Measurements from ENCODE around the gene SCNN1B.

Gene SCNN1B

DNA sequence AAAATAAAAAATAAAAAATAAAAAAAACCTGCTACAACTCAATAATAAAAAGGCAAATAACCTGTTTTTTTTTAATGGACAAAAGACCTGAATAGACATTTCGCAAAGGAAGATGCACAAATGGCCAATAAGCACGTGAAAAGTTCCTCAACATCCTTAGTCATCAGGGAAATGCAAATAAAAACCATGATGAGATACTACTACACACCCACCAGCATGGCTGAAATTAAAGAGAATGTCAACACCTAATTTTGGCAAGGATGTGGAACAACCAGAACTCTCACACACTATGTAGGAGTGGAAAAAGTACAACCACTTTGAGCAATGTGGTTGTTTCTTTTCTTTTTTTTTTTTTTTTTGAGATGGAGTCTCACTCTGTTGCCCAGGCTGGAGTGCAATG is 126.2 kb downstream of the SCNN1B start:
- no peaks in the 10 kb centered on the region for H3K79me1 ChIP-seq (ENCODE audit: low read length)
- no peaks in the 10 kb centered on the region for H3K9me3 ChIP-seq (ENCODE audit: insufficient read depth, low read depth, low read length)
- H2BK120ac ChIP-seq (ENCODE audit: insufficient read depth, low read length, poor library complexity): no peak overlapping the region
- no peak overlapping the region for H3K4me3 ChIP-seq (ENCODE audit: low read depth, low read length)
- H3K18ac ChIP-seq (ENCODE audit: low read length): no peak overlapping the region
- no peak overlapping the region for H3K9ac ChIP-seq (ENCODE audit: low read length)
- no peak overlapping the region for H3K27ac ChIP-seq (ENCODE audit: low read depth, low read length)
- no peaks in the 10 kb centered on the region for H3K4me1 ChIP-seq (ENCODE audit: control insufficient read depth in 1 of 2, insufficient read depth in 2 of 2, low read length in 2 of 2)
- no peak overlapping the region for H3K4ac ChIP-seq (ENCODE audit: low read depth, low read length)
- H2AK5ac ChIP-seq (ENCODE audit: low read length): no peak overlapping the region
- H2BK5ac ChIP-seq (ENCODE audit: low read depth, low read length, poor library complexity): no peak overlapping the region
- H2AFZ ChIP-seq (ENCODE audit: insufficient read depth, low read length, poor library complexity): no peak overlapping the region
- H3K36me3 ChIP-seq (ENCODE audit: control insufficient read depth in 1 of 2, insufficient read depth in 2 of 2, low read length in 2 of 2): peaks cover 11 to 15% of the 10 kb centered on the region in 2 experiments
- H3K23ac ChIP-seq (ENCODE audit: low read length): no peak overlapping the region
- H2BK12ac ChIP-seq (ENCODE audit: low read length): no peak overlapping the region
- H4K8ac ChIP-seq (ENCODE audit: low read depth, low read length): no peak overlapping the region
- WGBS (ENCODE audit: extremely low coverage, insufficient coverage, insufficient read length): no CpG with 5 or more reads among the region's 2 CpGs
- H4K91ac ChIP-seq (ENCODE audit: low read depth, low read length): no peak overlapping the region
- no peak for DNase-seq
- H3K27me3 ChIP-seq (ENCODE audit: insufficient read depth, low read length): no peaks in the 10 kb centered on the region
- H3K4me2 ChIP-seq (ENCODE audit: low read length): no peak overlapping the region
- H4K12ac ChIP-seq (ENCODE audit: low read depth, low read length): no peak overlapping the region
- no peak overlapping the region for H3K14ac ChIP-seq (ENCODE audit: low read length)
- H3K79me2 ChIP-seq (ENCODE audit: control insufficient read depth, insufficient read depth, low read length, poor library complexity): no peaks in the 10 kb centered on the region
